HEK293 (cell line): ENCODE results near the gene MED16.

Experiments used
- CTCF ChIA-PET: fragments of 350-600 bp; formaldehyde crosslinking; extraction: SDS; loops from one replicate; lab custom pipeline; 2021; ENCODE audit warnings: antibody characterized with exemption; lab: Yijun Ruan, JAX
- POLR2A ChIA-PET: fragments of 300-600 bp; formaldehyde crosslinking; extraction: SDS; loops from one replicate; lab custom pipeline; 2020; ENCODE audit warnings: antibody characterized with exemption, inconsistent platforms; lab: Yijun Ruan, JAX
- H3K27ac ChIP-seq: fragments of 200-500 bp; sonication (Bioruptor generic); 2 replicates; pipeline ENCODE4 v1.5.1; 2014; ENCODE audit warnings: low read depth, low read length, control low read depth, inconsistent platforms; ENCODE audit errors: extremely low read depth
- H3K36me3 ChIP-seq, 2 experiments: fragments of 200-500 bp in 1 of 2; sonication (Bioruptor generic) in 1 of 2; 1 replicate in 1 of 2; 2 replicates in 1 of 2; pipeline ENCODE4 v1.5.1; 2014 to 2017; ENCODE audit warnings: inconsistent platforms in 2 of 2, low read length in 2 of 2; ENCODE audit not compliant: control insufficient read depth in 2 of 2, insufficient read depth in 1 of 2
- H3K4me1 ChIP-seq: fragments of 200-500 bp; sonication (Bioruptor generic); 2 replicates; pipeline ENCODE4 v1.5.1; 2014; ENCODE audit warnings: mild to moderate bottlenecking, low read length, inconsistent platforms; ENCODE audit not compliant: control insufficient read depth, insufficient read depth
- H3K4me3 ChIP-seq: 2 replicates; pipeline ENCODE4 v1.5.1; 2011; ENCODE audit warnings: low read depth, mild to moderate bottlenecking, control low read depth, low read length, moderate library complexity
- H3K9me3 ChIP-seq: fragments of 200-500 bp; sonication (Bioruptor generic); 2 replicates; pipeline ENCODE4 v1.5.1; 2014; ENCODE audit warnings: low read depth, low read length, inconsistent platforms; ENCODE audit not compliant: control insufficient read depth, insufficient read depth
- EGR2 ChIP-seq: fragments of 450-650 bp; formaldehyde crosslinking; IDR thresholded peaks from 2 replicates; pipeline ENCODE4 v1.5.1; 2016; ENCODE audit warnings: low read depth, missing biosample characterization, missing genetic modification characterization
- GLI2 ChIP-seq: fragments of 450-650 bp; formaldehyde crosslinking; IDR thresholded peaks from 2 replicates; pipeline ENCODE4; 2017; ENCODE audit warnings: missing biosample characterization, missing genetic modification characterization, low read depth, borderline replicate concordance
- GLIS1 ChIP-seq: fragments of 450-650 bp; formaldehyde crosslinking; IDR thresholded peaks from 2 replicates; pipeline ENCODE4 v1.5.1; 2016; ENCODE audit warnings: missing biosample characterization, missing genetic modification characterization
- TCF7L2 ChIP-seq: IDR thresholded peaks from 2 replicates; pipeline ENCODE4 v1.6.1; 2011; ENCODE audit warnings: low read depth, mild to moderate bottlenecking, inconsistent platforms, low read length, moderate library complexity, borderline replicate concordance
- ZBTB48 ChIP-seq: fragments of 450-650 bp; formaldehyde crosslinking; IDR thresholded peaks from 2 replicates; pipeline ENCODE4 v1.5.1; 2016; ENCODE audit warnings: missing biosample characterization, missing genetic modification characterization
- ZBTB7A ChIP-seq: fragments of 450-650 bp; formaldehyde crosslinking; IDR thresholded peaks from 2 replicates; pipeline ENCODE4 v1.5.1; 2016; ENCODE audit warnings: low read depth, missing biosample characterization, missing genetic modification characterization
- ZNF10 ChIP-seq: fragments of 450-650 bp; formaldehyde crosslinking; IDR thresholded peaks from 2 replicates; pipeline ENCODE4 v1.5.1; 2017; ENCODE audit warnings: missing biosample characterization, missing genetic modification characterization
- ZNF16 ChIP-seq: fragments of 450-650 bp; formaldehyde crosslinking; IDR thresholded peaks from 2 replicates; pipeline ENCODE4 v1.5.1; 2016; ENCODE audit warnings: low read depth, missing biosample characterization, missing genetic modification characterization
- ZNF169 ChIP-seq: fragments of 450-650 bp; formaldehyde crosslinking; IDR thresholded peaks from 2 replicates; pipeline ENCODE4 v1.5.1; 2016; ENCODE audit warnings: missing biosample characterization, missing genetic modification characterization
- ZNF335 ChIP-seq: fragments of 450-650 bp; formaldehyde crosslinking; conservative IDR thresholded peaks from 2 replicates; pipeline ENCODE4 v1.5.1; 2016; ENCODE audit warnings: missing biosample characterization, missing genetic modification characterization
- ZNF37A ChIP-seq: fragments of 450-650 bp; IDR thresholded peaks from 2 replicates; pipeline ENCODE4 v1.5.1; 2018; ENCODE audit warnings: missing biosample characterization, missing genetic modification characterization
- ZNF394 ChIP-seq: fragments of 450-650 bp; formaldehyde crosslinking; IDR thresholded peaks from 2 replicates; pipeline ENCODE4 v1.5.1; 2016; ENCODE audit warnings: missing biosample characterization, missing genetic modification characterization, mild to moderate bottlenecking, moderate library complexity, borderline replicate concordance
- ZNF521 ChIP-seq: fragments of 450-650 bp; formaldehyde crosslinking; IDR thresholded peaks from 2 replicates; pipeline ENCODE4 v1.5.1; 2017; ENCODE audit warnings: missing biosample characterization, mild to moderate bottlenecking, missing genetic modification characterization
- ZNF548 ChIP-seq: fragments of 450-650 bp; formaldehyde crosslinking; IDR thresholded peaks from 2 replicates; pipeline ENCODE4 v1.5.1; 2016; ENCODE audit warnings: missing biosample characterization, missing genetic modification characterization
- ZNF621 ChIP-seq: fragments of 450-650 bp; formaldehyde crosslinking; IDR thresholded peaks from 2 replicates; pipeline ENCODE4 v1.5.1; 2017; ENCODE audit warnings: missing biosample characterization, missing genetic modification characterization
- ZNF623 ChIP-seq: fragments of 450-650 bp; formaldehyde crosslinking; IDR thresholded peaks from 2 replicates; pipeline ENCODE4 v1.5.1; 2016; ENCODE audit warnings: missing biosample characterization, missing genetic modification characterization
- ZNF768 ChIP-seq: fragments of 450-650 bp; formaldehyde crosslinking; IDR thresholded peaks from 2 replicates; pipeline ENCODE4 v1.5.1; 2018; ENCODE audit warnings: missing biosample characterization, mild to moderate bottlenecking, missing genetic modification characterization
- ZNF777 ChIP-seq: fragments of 450-650 bp; formaldehyde crosslinking; IDR thresholded peaks from 2 replicates; pipeline ENCODE4 v1.5.1; 2017; ENCODE audit warnings: missing biosample characterization, missing genetic modification characterization, borderline replicate concordance
- ZNF785 ChIP-seq: fragments of 450-650 bp; formaldehyde crosslinking; IDR thresholded peaks from 2 replicates; pipeline ENCODE4 v1.5.1; 2016; ENCODE audit warnings: missing biosample characterization, missing genetic modification characterization
- ZNF792 ChIP-seq: fragments of 450-650 bp; formaldehyde crosslinking; IDR thresholded peaks from 2 replicates; pipeline ENCODE4 v1.5.1; 2016; ENCODE audit warnings: missing biosample characterization, missing genetic modification characterization
- ZNF830 ChIP-seq: fragments of 450-650 bp; IDR thresholded peaks from 2 replicates; pipeline ENCODE4 v1.5.0; 2018; ENCODE audit warnings: missing biosample characterization, missing genetic modification characterization, low read depth, mild to moderate bottlenecking, moderate library complexity
- TF ChIP-seq, protein P1 (sequence below): IDR thresholded peaks from 2 replicates; pipeline ENCODE4 v1.6.1; 2011; ENCODE audit warnings: mild to moderate bottlenecking, low read depth, low read length, borderline replicate concordance
- TF ChIP-seq, protein P2 (sequence below): fragments of 450-650 bp; formaldehyde crosslinking; IDR thresholded peaks from 2 replicates; pipeline ENCODE4 v1.5.1; 2016; ENCODE audit warnings: missing biosample characterization, missing genetic modification characterization
- TF ChIP-seq, protein P3 (sequence below): fragments of 450-650 bp; formaldehyde crosslinking; IDR thresholded peaks from 2 replicates; pipeline ENCODE4 v1.5.1; 2016; ENCODE audit warnings: missing biosample characterization, missing genetic modification characterization
- TF ChIP-seq, protein P4 (sequence below): fragments of 450-650 bp; formaldehyde crosslinking; IDR thresholded peaks from 2 replicates; pipeline ENCODE4 v1.5.1; 2017; ENCODE audit warnings: missing biosample characterization, missing genetic modification characterization

The MED16 gene

DNA sequence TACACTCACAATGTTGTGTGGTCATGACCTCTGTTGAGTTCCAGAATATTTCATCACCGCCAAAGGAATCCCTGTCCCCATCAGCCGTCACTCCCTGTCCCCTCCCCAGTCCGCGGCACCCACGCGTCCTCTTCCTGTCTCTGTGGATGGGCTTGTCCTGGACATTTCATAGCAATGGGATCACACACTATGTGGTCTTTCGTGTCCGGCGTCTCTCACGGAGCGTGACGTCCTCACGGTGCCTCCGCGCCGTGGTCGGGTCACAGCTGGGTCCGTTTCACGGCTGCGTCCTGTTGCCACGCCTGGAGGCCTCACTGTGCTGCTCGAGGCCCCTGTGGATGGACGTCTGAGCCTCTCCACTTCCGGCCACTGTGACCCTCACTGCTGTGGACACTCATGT lies 58.8 kb downstream of the MED16 start:
- H3K4me1 ChIP-seq, result no peaks in the 10 kb centered on the region
- POLR2A ChIA-PET, result no interaction called here
- CTCF ChIA-PET, result no interaction called here

DNA sequence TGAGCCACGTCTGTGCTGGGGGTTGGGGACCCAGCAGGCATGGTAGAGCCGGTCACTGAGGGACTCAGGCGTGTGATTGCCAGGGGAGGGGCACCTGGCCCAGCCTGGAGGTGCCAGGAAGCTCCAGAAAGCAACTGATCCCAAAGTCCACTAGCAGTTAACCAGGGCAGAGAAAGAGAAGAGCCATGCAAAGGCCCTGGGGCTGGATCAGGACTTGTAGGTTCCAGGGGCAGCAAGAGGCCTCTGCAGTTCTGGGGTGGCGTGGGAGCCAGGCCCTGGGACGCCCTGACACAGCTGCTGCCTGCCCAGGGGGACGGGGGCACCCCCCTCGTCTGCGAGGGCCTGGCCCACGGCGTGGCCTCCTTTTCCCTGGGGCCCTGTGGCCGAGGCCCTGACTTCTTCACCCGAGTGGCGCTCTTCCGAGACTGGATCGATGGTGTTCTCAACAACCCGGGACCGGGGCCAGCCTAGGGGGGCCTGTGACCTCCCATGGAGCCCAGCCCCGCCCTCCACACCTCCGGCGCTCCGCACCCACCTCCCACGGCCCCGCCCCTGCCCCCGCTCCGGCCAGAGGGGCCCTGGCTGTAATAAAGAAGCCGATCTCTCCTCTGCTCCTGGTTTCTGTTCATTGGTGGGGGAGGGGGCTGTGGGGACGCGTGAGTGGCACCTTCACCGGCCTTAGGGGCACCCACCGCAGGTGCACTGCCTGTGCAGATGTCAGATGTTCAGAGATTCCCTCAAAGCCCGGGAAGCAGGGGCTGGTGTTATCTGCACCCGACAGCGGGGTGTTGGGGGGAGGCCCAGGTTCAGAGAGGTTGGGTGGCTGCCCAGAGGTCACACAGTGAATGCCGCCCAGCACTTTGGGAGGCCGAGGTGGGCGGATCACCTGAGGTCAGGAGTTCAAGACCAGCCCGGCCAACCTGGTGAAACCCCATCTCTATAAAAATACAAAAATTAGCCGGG lies 61.3 kb downstream of the MED16 start:
- Histone ChIP-seq H3K4me3 (no peak overlapping the region), H3K27ac (no peak overlapping the region), H3K9me3 (no peaks in the 10 kb centered on the region), H3K4me1 (no peaks in the 10 kb centered on the region), H3K36me3 (no peaks in the 10 kb centered on the region)
- peak; percentile 32; the same call in 1 of the 2 replicates for TF ChIP-seq ZNF768 (tag by site-specific recombination)
- no peak for TF ChIP-seq ZBTB48 (tag by site-specific recombination)
- peak; percentile 96 for TF ChIP-seq ZNF623 (tag by site-specific recombination)
- TF ChIP-seq GLIS1 (tag by site-specific recombination), result peak; percentile 40; the same call in 1 of the 2 replicates
- CTCF ChIA-PET, result no interaction called here
- POLR2A ChIA-PET, result no interaction called here

More for the DNA sequence above, 58.8 kb downstream of the MED16 start:
- Histone ChIP-seq H3K9me3 (no peaks in the 10 kb centered on the region), H3K4me3 (no peak overlapping the region), H3K27ac (no peak overlapping the region), H3K36me3 (no peaks in the 10 kb centered on the region)
- TF ChIP-seq ZNF394 (tag by site-specific recombination) (no peak), ZBTB7A (tag by site-specific recombination) (no peak), ZNF548 (tag by site-specific recombination) (no peak), TCF7L2 (no peak), ZNF792 (no peak), ZNF169 (tag by site-specific recombination) (no peak)
- TF ChIP-seq, protein P1, sequence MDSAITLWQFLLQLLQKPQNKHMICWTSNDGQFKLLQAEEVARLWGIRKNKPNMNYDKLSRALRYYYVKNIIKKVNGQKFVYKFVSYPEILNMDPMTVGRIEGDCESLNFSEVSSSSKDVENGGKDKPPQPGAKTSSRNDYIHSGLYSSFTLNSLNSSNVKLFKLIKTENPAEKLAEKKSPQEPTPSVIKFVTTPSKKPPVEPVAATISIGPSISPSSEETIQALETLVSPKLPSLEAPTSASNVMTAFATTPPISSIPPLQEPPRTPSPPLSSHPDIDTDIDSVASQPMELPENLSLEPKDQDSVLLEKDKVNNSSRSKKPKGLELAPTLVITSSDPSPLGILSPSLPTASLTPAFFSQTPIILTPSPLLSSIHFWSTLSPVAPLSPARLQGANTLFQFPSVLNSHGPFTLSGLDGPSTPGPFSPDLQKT, result no peak
- TF ChIP-seq, protein P2, sequence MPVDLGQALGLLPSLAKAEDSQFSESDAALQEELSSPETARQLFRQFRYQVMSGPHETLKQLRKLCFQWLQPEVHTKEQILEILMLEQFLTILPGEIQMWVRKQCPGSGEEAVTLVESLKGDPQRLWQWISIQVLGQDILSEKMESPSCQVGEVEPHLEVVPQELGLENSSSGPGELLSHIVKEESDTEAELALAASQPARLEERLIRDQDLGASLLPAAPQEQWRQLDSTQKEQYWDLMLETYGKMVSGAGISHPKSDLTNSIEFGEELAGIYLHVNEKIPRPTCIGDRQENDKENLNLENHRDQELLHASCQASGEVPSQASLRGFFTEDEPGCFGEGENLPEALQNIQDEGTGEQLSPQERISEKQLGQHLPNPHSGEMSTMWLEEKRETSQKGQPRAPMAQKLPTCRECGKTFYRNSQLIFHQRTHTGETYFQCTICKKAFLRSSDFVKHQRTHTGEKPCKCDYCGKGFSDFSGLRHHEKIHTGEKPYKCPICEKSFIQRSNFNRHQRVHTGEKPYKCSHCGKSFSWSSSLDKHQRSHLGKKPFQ (tag by site-specific recombination), result no peak

DNA sequence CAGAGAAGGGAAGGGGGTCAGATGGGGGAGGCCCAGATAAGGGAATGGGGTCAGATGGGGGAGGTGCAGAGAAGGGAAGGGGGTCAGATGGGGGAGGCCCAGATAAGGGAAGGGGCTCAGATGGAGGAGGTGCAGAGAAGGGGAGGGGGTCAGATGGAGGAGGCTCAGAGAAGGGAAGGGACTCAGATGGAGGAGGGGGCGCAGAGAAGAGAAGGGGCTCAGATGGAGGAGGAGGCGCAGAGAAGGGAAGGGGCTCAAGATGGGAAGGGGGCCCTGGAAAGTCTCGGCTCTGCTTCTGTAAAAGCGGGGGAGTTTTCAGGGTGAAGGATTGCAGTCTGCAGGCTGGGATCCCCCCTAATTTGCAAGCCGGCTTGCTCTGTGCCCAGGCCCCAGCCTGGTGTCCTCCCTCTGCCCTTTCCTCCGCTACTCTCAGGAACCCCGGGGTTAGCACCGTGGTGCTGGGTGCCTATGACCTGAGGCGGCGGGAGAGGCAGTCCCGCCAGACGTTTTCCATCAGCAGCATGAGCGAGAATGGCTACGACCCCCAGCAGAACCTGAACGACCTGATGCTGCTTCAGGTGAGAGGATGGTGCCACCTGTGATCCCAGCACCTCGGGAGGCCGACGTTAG lies 63.7 kb downstream of the MED16 start:
- no peaks in the 10 kb centered on the region for H3K36me3 ChIP-seq
- H3K4me1 ChIP-seq, result no peaks in the 10 kb centered on the region
- H3K27ac ChIP-seq, result no peak overlapping the region
- H3K4me3 ChIP-seq, result no peak overlapping the region
- ChIA-PET POLR2A (no interaction called here), CTCF (no interaction called here)
- no peaks in the 10 kb centered on the region for H3K9me3 ChIP-seq
- TF ChIP-seq ZNF768 (tag by site-specific recombination) (no peak), ZNF335 (tag by site-specific recombination) (no peak), ZNF37A (tag by site-specific recombination) (no peak), EGR2 (tag by site-specific recombination) (no peak), GLI2 (tag by site-specific recombination) (no peak), ZNF830 (tag by site-specific recombination) (no peak), ZNF777 (no peak), ZNF521 (tag by site-specific recombination) (no peak), ZNF16 (no peak), ZNF621 (no peak), ZNF785 (tag by site-specific recombination) (no peak), ZNF10 (no peak)
- TF ChIP-seq, protein P3, sequence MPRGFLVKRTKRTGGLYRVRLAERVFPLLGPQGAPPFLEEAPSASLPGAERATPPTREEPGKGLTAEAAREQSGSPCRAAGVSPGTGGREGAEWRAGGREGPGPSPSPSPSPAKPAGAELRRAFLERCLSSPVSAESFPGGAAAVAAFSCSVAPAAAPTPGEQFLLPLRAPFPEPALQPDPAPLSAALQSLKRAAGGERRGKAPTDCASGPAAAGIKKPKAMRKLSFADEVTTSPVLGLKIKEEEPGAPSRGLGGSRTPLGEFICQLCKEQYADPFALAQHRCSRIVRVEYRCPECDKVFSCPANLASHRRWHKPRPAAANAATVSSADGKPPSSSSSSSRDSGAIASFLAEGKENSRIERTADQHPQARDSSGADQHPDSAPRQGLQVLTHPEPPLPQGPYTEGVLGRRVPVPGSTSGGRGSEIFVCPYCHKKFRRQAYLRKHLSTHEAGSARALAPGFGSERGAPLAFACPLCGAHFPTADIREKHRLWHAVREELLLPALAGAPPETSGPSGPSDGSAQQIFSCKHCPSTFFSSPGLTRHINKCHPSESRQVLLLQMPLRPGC (tag by site-specific recombination), result no peak
- TF ChIP-seq, protein P4, sequence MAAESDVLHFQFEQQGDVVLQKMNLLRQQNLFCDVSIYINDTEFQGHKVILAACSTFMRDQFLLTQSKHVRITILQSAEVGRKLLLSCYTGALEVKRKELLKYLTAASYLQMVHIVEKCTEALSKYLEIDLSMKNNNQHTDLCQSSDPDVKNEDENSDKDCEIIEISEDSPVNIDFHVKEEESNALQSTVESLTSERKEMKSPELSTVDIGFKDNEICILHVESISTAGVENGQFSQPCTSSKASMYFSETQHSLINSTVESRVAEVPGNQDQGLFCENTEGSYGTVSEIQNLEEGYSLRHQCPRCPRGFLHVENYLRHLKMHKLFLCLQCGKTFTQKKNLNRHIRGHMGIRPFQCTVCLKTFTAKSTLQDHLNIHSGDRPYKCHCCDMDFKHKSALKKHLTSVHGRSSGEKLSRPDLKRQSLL, result no peak
